ENCODE results near the gene GDPD3. TPM values are rescaled to one million over a fixed set of nuclear protein-coding genes. Genes with fewer than 3 reads are reported as not detected.

The GDPD3 gene
- total RNA-seq, 1 donor from 2014 or later = 4.9 TPM

- peaks cover 5% of the 10 kb centered on the region for H3K9me3 Mint-ChIP-seq (ENCODE audit: unreplicated experiment)
- H3K4me1 Mint-ChIP-seq (ENCODE audit: low read depth, unreplicated experiment) = peaks cover 9% of the 10 kb centered on the region
- no peak for TF ChIP-seq CTCF (IDR thresholded peaks at IDR 0.05; ENCODE audit: partially characterized antibody, unreplicated experiment)
- peak overlapping the region; percentile 7 for H3K27ac Mint-ChIP-seq (ENCODE audit: unreplicated experiment)
- H3K36me3 Mint-ChIP-seq (ENCODE audit: unreplicated experiment) = no peaks in the 10 kb centered on the region
- peaks cover 5% of the 10 kb centered on the region for H3K27me3 Mint-ChIP-seq (ENCODE audit: unreplicated experiment)
- DNase-seq = no peak
- H3K4me3 Mint-ChIP-seq (ENCODE audit: unreplicated experiment) = peak overlapping the region; percentile 95
These were observed 45.8 kb downstream of the GDPD3 start for GRCh38 chr16:30067584-30067916.

GRCh38 chr16:30066761-30067583, 46.4 kb downstream of the GDPD3 start:
- TF ChIP-seq CTCF (IDR thresholded peaks at IDR 0.05; ENCODE audit: partially characterized antibody, unreplicated experiment) = no peak
- H3K27ac Mint-ChIP-seq (ENCODE audit: unreplicated experiment) = peak overlapping the region; percentile 80
- H3K36me3 Mint-ChIP-seq (ENCODE audit: unreplicated experiment) = no peaks in the 10 kb centered on the region
- H3K4me1 Mint-ChIP-seq (ENCODE audit: low read depth, unreplicated experiment) = peaks cover 9% of the 10 kb centered on the region
- peak overlapping the region; percentile 95 for H3K4me3 Mint-ChIP-seq (ENCODE audit: unreplicated experiment)
- DNase-seq = no peak
- H3K27me3 Mint-ChIP-seq (ENCODE audit: unreplicated experiment) = peaks cover 5% of the 10 kb centered on the region
- H3K9me3 Mint-ChIP-seq (ENCODE audit: unreplicated experiment) = peaks cover 5% of the 10 kb centered on the region

- H3K27ac Mint-ChIP-seq (ENCODE audit: unreplicated experiment) = peak overlapping the region; percentile 80
- peaks cover 5% of the 10 kb centered on the region for H3K9me3 Mint-ChIP-seq (ENCODE audit: unreplicated experiment)
- peaks cover 10% of the 10 kb centered on the region for H3K4me1 Mint-ChIP-seq (ENCODE audit: low read depth, unreplicated experiment)
- no peaks in the 10 kb centered on the region for H3K36me3 Mint-ChIP-seq (ENCODE audit: unreplicated experiment)
- TF ChIP-seq CTCF (IDR thresholded peaks at IDR 0.05; ENCODE audit: partially characterized antibody, unreplicated experiment) = no peak
- peaks cover 5% of the 10 kb centered on the region for H3K27me3 Mint-ChIP-seq (ENCODE audit: unreplicated experiment)
- DNase-seq = no peak
- H3K4me3 Mint-ChIP-seq (ENCODE audit: unreplicated experiment) = peak overlapping the region; percentile 95
These were observed 47.2 kb downstream of the GDPD3 start for GRCh38 chr16:30065943-30066760.

GRCh38 chr16:30065102-30065942, 48.0 kb downstream of the GDPD3 start, which contains the start of gene ALDOA:
Gene ALDOA (plus strand): TSS chr16:30065760. CDS start chr16:30066898, 1,138 bp downstream.
- peaks cover 5% of the 10 kb centered on the region for H3K9me3 Mint-ChIP-seq (ENCODE audit: unreplicated experiment)
- no peaks in the 10 kb centered on the region for H3K36me3 Mint-ChIP-seq (ENCODE audit: unreplicated experiment)
- peak within 1 kb of the TSS; percentile 95 for H3K4me3 Mint-ChIP-seq (ENCODE audit: unreplicated experiment)
- DNase-seq = peak; percentile 93
- H3K27me3 Mint-ChIP-seq (ENCODE audit: unreplicated experiment) = peaks cover 9% of the 10 kb centered on the region
- no peak for TF ChIP-seq CTCF (IDR thresholded peaks at IDR 0.05; ENCODE audit: partially characterized antibody, unreplicated experiment)
- H3K4me1 Mint-ChIP-seq (ENCODE audit: low read depth, unreplicated experiment) = peaks cover 18% of the 10 kb centered on the region
- H3K27ac Mint-ChIP-seq (ENCODE audit: unreplicated experiment) = peak within 1 kb of the TSS; percentile 80

Measured in glutamatergic neuron (in vitro differentiated cells).